HepG2 (cell line): ENCODE data around the gene KAZN. TPM values are rescaled to one million over a fixed set of nuclear protein-coding genes. Genes with fewer than 3 reads are reported as not detected.

Experiments used
- ATAC-seq: fragments of 200-7000 bp; cut with Tn5 transposase; 3 replicates; pipeline ENCODE4 v1.9.1; 2020; ENCODE audit warnings: mild to moderate bottlenecking, moderate library complexity
- BruUV-seq: library from RNA; stranded (reverse); fragments of 400-500 nt; replicated peaks from 2 replicates; lab custom pipeline; 2021; lab: Mats Ljungman, UMichigan
- CTCF ChIA-PET: fragments of 300-600 bp; formaldehyde crosslinking; extraction: SDS; loops from one replicate; lab custom pipeline; 2021; ENCODE audit warnings: low total read pairs, inconsistent platforms, low intra/inter-chr PET ratio; lab: Yijun Ruan, JAX
- POLR2A ChIA-PET: fragments of 350-600 bp; sonication (Branson Sonifier 250); formaldehyde crosslinking; loops from one replicate; lab custom pipeline; 2020; ENCODE audit warnings: antibody characterized with exemption, inconsistent platforms; lab: Yijun Ruan, JAX
- DNase-seq: peaks from one replicate; pipeline ENCODE4 v3.0.0-alpha.2; 2015; ENCODE audit warnings: low spot score
- FAIRE-seq: peaks from 3 replicates; lab custom pipeline; 2011; peaks lifted over from hg19 to GRCh38; lab: Jason Lieb, UNC
- H2AFZ ChIP-seq: one replicate; pipeline ENCODE4 v1.6.1; 2011; ENCODE audit warnings: low read length, inconsistent platforms
- H3K27ac ChIP-seq: fragments of 300-600 bp; 3 replicates; pipeline ENCODE4 v1.8.0; 2011; ENCODE audit warnings: mixed run types, mild to moderate bottlenecking, mixed read lengths, low read length, inconsistent platforms; ENCODE audit not compliant: insufficient read depth; ENCODE audit errors: extremely low read length
- H3K27me3 ChIP-seq, 2 experiments: fragments of 200-600 bp in 1 of 2; 2 replicates in 1 of 2; 3 replicates in 1 of 2; pipeline versions ENCODE4 v1.6.0 to v1.8.0; 2011; ENCODE audit warnings: low read length in 2 of 2, mild to moderate bottlenecking in 2 of 2, moderate library complexity in 2 of 2, inconsistent platforms in 1 of 2; ENCODE audit not compliant: insufficient read depth in 2 of 2, control insufficient read depth in 1 of 2
- H3K36me3 ChIP-seq, 2 experiments: fragments of 200-600 bp in 1 of 2; replicated peaks in 1 of 2; 2 replicates in 1 of 2; 3 replicates in 1 of 2; pipeline versions ENCODE4 v1.5.1 to v1.8.0; 2011; ENCODE audit warnings: low read length in 2 of 2, inconsistent platforms in 1 of 2; ENCODE audit not compliant: insufficient read depth in 2 of 2, control insufficient read depth in 1 of 2
- H3K4me1 ChIP-seq: 2 replicates; pipeline ENCODE4 v1.5.1; 2012; ENCODE audit warnings: low read length, inconsistent platforms; ENCODE audit not compliant: insufficient read depth
- H3K4me2 ChIP-seq: 2 replicates; pipeline ENCODE4 v1.6.0; 2011; ENCODE audit warnings: low read depth, low read length, inconsistent platforms
- H3K4me3 ChIP-seq, 3 experiments: fragments of 200-600 bp in 1 of 3; sonication (generic), shearing (Covaris generic) in 1 of 3; replicated peaks in 1 of 3; 2 replicates each; pipeline ENCODE4 v1.5.1; 2011 to 2016; ENCODE audit warnings: low read length in 3 of 3, inconsistent platforms in 2 of 3, low read depth in 2 of 3, mild to moderate bottlenecking in 2 of 3, control low read depth in 1 of 3, mixed read lengths in 1 of 3; ENCODE audit not compliant: insufficient read depth in 1 of 3
- H3K79me2 ChIP-seq: one replicate; pipeline ENCODE4 v1.6.1; 2011; ENCODE audit warnings: low read length, inconsistent platforms; ENCODE audit not compliant: insufficient read depth
- H3K9ac ChIP-seq: 2 replicates; pipeline ENCODE4 v1.6.0; 2011; ENCODE audit warnings: mild to moderate bottlenecking, low read depth, low read length, inconsistent platforms; ENCODE audit not compliant: insufficient read depth
- H3K9me3 ChIP-seq: 2 replicates; pipeline ENCODE4 v1.5.1; 2012; ENCODE audit warnings: mild to moderate bottlenecking, low read length
- H4K20me1 ChIP-seq: 2 replicates; pipeline ENCODE4 v1.6.0; 2011; ENCODE audit warnings: inconsistent platforms, mild to moderate bottlenecking, low read length, moderate library complexity; ENCODE audit not compliant: insufficient read depth
- AGO2 ChIP-seq: fragments of 200-400 bp; formaldehyde crosslinking; optimal IDR thresholded peaks from 2 replicates; pipeline ENCODE3; 2017; ENCODE audit warnings: mild to moderate bottlenecking, low read depth, low read length, moderate library complexity
- ARID2 ChIP-seq: sonication (generic); formaldehyde crosslinking; IDR thresholded peaks from 2 replicates; pipeline ENCODE4 v1.8.1; 2022; ENCODE audit warnings: mild to moderate bottlenecking, missing genetic modification reagents, borderline replicate concordance
- FOXK2 ChIP-seq: fragments of 450-650 bp; IDR thresholded peaks from 2 replicates; pipeline ENCODE4 v1.6.1; 2016
- GZF1 ChIP-seq: sonication (generic); formaldehyde crosslinking; IDR thresholded peaks from 2 replicates; pipeline ENCODE4 v1.5.1; 2020; ENCODE audit warnings: mild to moderate bottlenecking, missing genetic modification reagents
- IKZF1 ChIP-seq: fragments of 450-650 bp; IDR thresholded peaks from 2 replicates; pipeline ENCODE4 v1.7.1; 2016
- IRF1 ChIP-seq: sonication (generic); formaldehyde crosslinking; IDR thresholded peaks from 2 replicates; pipeline ENCODE4 v1.4.0; 2020; ENCODE audit warnings: low read depth, mild to moderate bottlenecking, missing genetic modification reagents
- KLF11 ChIP-seq: IDR thresholded peaks from 2 replicates; pipeline ENCODE4 v1.6.1; 2016; ENCODE audit warnings: missing compliant biosample characterization
- MIER2 ChIP-seq: IDR thresholded peaks from 2 replicates; pipeline ENCODE4 v1.6.1; 2016; ENCODE audit warnings: missing biosample characterization, missing genetic modification reagents
- NCOA2 ChIP-seq: sonication (generic); formaldehyde crosslinking; IDR thresholded peaks from 2 replicates; pipeline ENCODE4 v1.8.0; 2022; ENCODE audit warnings: inconsistent platforms
- NFYC ChIP-seq: IDR thresholded peaks from 2 replicates; pipeline ENCODE4 v1.6.1; 2016; ENCODE audit warnings: missing genetic modification reagents, missing compliant biosample characterization
- SIN3A ChIP-seq: IDR thresholded peaks from 2 replicates; pipeline ENCODE4 v1.6.1; 2011; ENCODE audit warnings: low read depth, mild to moderate bottlenecking, control low read depth, low read length, borderline replicate concordance
- ZNF281 ChIP-seq: sonication (generic); formaldehyde crosslinking; IDR thresholded peaks from 2 replicates; pipeline ENCODE4 v1.4.0; 2020; ENCODE audit warnings: missing genetic modification reagents, borderline replicate concordance
- ZNF354B ChIP-seq: sonication (generic); formaldehyde crosslinking; IDR thresholded peaks from 2 replicates; pipeline ENCODE4 v1.8.0; 2022; ENCODE audit warnings: mild to moderate bottlenecking, missing genetic modification reagents
- ZNF891 ChIP-seq: sonication (generic); formaldehyde crosslinking; IDR thresholded peaks from 2 replicates; pipeline ENCODE4 v1.5.0; 2020; ENCODE audit warnings: mild to moderate bottlenecking, missing genetic modification reagents
- ZXDC ChIP-seq: sonication (generic); formaldehyde crosslinking; IDR thresholded peaks from 2 replicates; pipeline ENCODE4 v1.5.0; 2020; ENCODE audit warnings: mild to moderate bottlenecking, missing genetic modification reagents
- WGBS: methylation state at CpG from one replicate; pipeline ENCODE4 v1.1.6; 2017; ENCODE audit warnings: low lambda C conversion rate; 5-methylcytosine and 5-hydroxymethylcytosine counted together
- in situ Hi-C: cut with HindIII; loops from 2 replicates; pipeline ENCODE4 v1.10.0; 2017; ENCODE audit warnings: low pct_unique_long_range_greater_than_20kb; ENCODE audit not compliant: extremely low pct_ligation_motif_present
- intact Hi-C: fragments of 100-400 bp; cut with micrococcal nuclease; formaldehyde crosslinking; loops from one replicate; pipeline ENCODE4 v1.10.0; 2022; ENCODE audit not compliant: unreplicated experiment
- polyA plus RNA-seq, 8 experiments: library from polyadenylated mRNA; depleted of rRNA in 3 of 8; stranded (reverse) in 7 of 8; unstranded in 1 of 8; fragments of >200 nt; fragmentation: Illumina TruSeq in 4 of 8; extraction: Trizol in 4 of 8; gene quantifications; 2 replicates each; pipeline versions ENCODE4 v1.2.1 to v1.2.3, GENCODE V29; 2011 to 2016; ENCODE audit warnings: low read depth in 4 of 8, missing spikeins in 1 of 8, mixed read lengths in 1 of 8; ENCODE audit not compliant: insufficient read depth in 1 of 8
- total RNA-seq, 5 experiments: library from RNA; depleted of rRNA; stranded (reverse); fragments of >200 nt; fragmentation: Illumina TruSeq; extraction: Trizol; gene quantifications; 2 replicates each; pipeline ENCODE4 v1.2.3, GENCODE V29; 2016; ENCODE audit warnings: low read depth in 1 of 5

KAZN gene
- total and polyA plus RNA-seq, 2 of the 13 experiments (the other 11 are each of a cell fraction or from before 2014, with no cell fraction given), result 10.4 to 13.5 TPM

GRCh38 chr1:15011160-15011559, 412.7 kb downstream of the KAZN start:
- FAIRE-seq (no peak), DNase-seq (no peak), ATAC-seq (no peak)
- Histone ChIP-seq H3K79me2 (no peaks in the 10 kb centered on the region), H2AFZ (no peak overlapping the region), H3K36me3 (peaks cover 4 to 28% of the 10 kb centered on the region in 2 experiments; a peak in 3 of 5 replicates), H3K27ac (no peak overlapping the region), H3K4me2 (no peak overlapping the region), H3K27me3 (no peaks in the 10 kb centered on the region), H3K4me3 (no peak overlapping the region), H4K20me1 (no peaks in the 10 kb centered on the region), H3K9me3 (no peaks in the 10 kb centered on the region), H3K9ac (no peak overlapping the region), H3K4me1 (peaks cover 28% of the 10 kb centered on the region)
- TF ChIP-seq ZXDC (no peak), AGO2 (no peak), IKZF1 (no peak), KLF11 (CRISPR knock-in tag) (no peak), FOXK2 (no peak), ZNF354B (CRISPR knock-in tag) (no peak), ZNF281 (CRISPR knock-in tag) (no peak), NCOA2 (CRISPR knock-in tag) (no peak), SIN3A (no peak), NFYC (CRISPR knock-in tag) (no peak), MIER2 (no peak), ARID2 (no peak), ZNF891 (CRISPR knock-in tag) (no peak), GZF1 (CRISPR knock-in tag) (no peak), IRF1 (CRISPR knock-in tag) (no peak)
- POLR2A ChIA-PET, result no interaction called here
- intact Hi-C loops, result no loop called here
- CTCF ChIA-PET, result no interaction called here
- no TSS peak for BruUV-seq
- 90% methylated on average over 2 of the region's 2 CpGs for WGBS
- in situ Hi-C loops, result no loop called here
